Tibial nerve (tissue), 4 donors: ENCODE data around the gene ZNF865. TPM values are rescaled to one million over a fixed set of nuclear protein-coding genes. Genes with fewer than 3 reads are reported as not detected.

Experiments
- DNase-seq, 2 donors: peaks; one replicate each; pipeline ENCODE4 v3.0.0-alpha.2; 2019; ENCODE audit warnings: low spot score in 2 of 2
- H3K27ac ChIP-seq, 4 donors: fragments of 200-600 bp; sonication (generic) in 3 of 4; one replicate each; pipeline ENCODE4 v1.5.1; 2017 to 2019; ENCODE audit warnings: mild to moderate bottlenecking in 1 of 4
- H3K27me3 ChIP-seq, 2 donors: fragments of 200-600 bp; sonication (generic) in 1 of 2; one replicate each; pipeline versions ENCODE4 v1.5.1 to v1.6.0; 2017 to 2019
- H3K36me3 ChIP-seq, 3 donors: fragments of 200-600 bp; sonication (generic); one replicate each; pipeline ENCODE4 v1.5.1; 2018 to 2019
- H3K4me1 ChIP-seq, 4 donors: fragments of 200-600 bp; sonication (generic) in 3 of 4; one replicate each; pipeline ENCODE4 v1.5.1; 2017 to 2019
- H3K4me3 ChIP-seq, 4 donors: fragments of 200-600 bp; sonication (generic) in 3 of 4; one replicate each; pipeline ENCODE4 v1.5.1; 2017 to 2019; ENCODE audit warnings: mild to moderate bottlenecking in 1 of 4, moderate library complexity in 1 of 4
- H3K9me3 ChIP-seq, 4 donors: fragments of 200-600 bp; sonication (generic) in 3 of 4; one replicate each; pipeline ENCODE4 v1.5.1; 2017 to 2019
- CTCF ChIP-seq, 5 experiments: fragments of 200-600 bp in 3 of 5; fragments of 450-650 bp in 2 of 5; sonication (generic) in 3 of 5; IDR thresholded peaks; one replicate each; pipeline ENCODE4 v1.5.1; 2016 to 2019; ENCODE audit warnings: antibody characterized with exemption in 5 of 5, mild to moderate bottlenecking in 3 of 5, moderate library complexity in 2 of 5
- EP300 ChIP-seq, 2 donors: sonication (generic); formaldehyde crosslinking; IDR thresholded peaks; one replicate each; pipeline ENCODE4 v1.6.1; 2017; ENCODE audit warnings: antibody characterized with exemption in 2 of 2, mild to moderate bottlenecking in 1 of 2
- POLR2A ChIP-seq, 2 donors: fragments of 450-650 bp; IDR thresholded peaks; one replicate each; pipeline ENCODE4 v1.6.1; 2017; ENCODE audit warnings: antibody characterized with exemption in 2 of 2, mild to moderate bottlenecking in 2 of 2, moderate library complexity in 2 of 2
- WGBS, 2 donors: methylation state at CpG; one replicate each; pipeline ENCODE4 v1.1.5; 2018; 5-methylcytosine and 5-hydroxymethylcytosine counted together
- total RNA-seq, 4 donors: library from RNA; depleted of rRNA; stranded (reverse); fragments of >200 nt; gene quantifications; one replicate each; pipeline ENCODE4 v1.1.0, GENCODE V29; 2016

Gene ZNF865
- total RNA-seq, 4 donors from 2014 or later: 8.8 to 15.0 (median 12.7) TPM

DNA sequence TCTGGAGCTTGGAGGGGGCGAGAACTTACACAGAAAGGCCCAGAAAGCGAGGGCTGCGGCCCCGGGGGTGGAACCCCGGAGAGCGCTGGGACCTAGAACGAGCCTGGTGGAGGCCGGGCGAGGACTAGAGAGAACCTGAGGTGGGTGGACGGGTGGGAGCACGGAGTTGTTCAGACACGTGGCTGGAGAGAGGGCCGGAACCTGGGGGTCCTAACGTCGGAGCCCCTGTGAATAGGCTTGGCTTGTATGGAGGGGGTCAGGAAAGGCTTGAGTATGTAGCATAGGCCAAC lies 38.4 kb downstream of the ZNF865 start:
- Histone ChIP-seq H3K9me3 (no peaks in the 10 kb centered on the region), H3K4me1 (peaks cover 0 to 80% (median 47%) of the 10 kb centered on the region in 4 donors), H3K4me3 (peak overlapping the region; percentile 62 to 93 (median 90)), H3K27me3 (no peaks in the 10 kb centered on the region), H3K27ac (peak overlapping the region; percentile 55 to 98 (median 96)), H3K36me3 (peaks cover 0 to 16% (median 0%) of the 10 kb centered on the region in 3 donors)
- 0 to 1% methylated on average over 15 of the region's 15 CpGs for WGBS, 2 donors
- no peak for DNase-seq
- TF ChIP-seq CTCF (IDR thresholded peaks at IDR 0.05) (no peak), EP300 (IDR thresholded peaks at IDR 0.05) (no peak)

GRCh38 chr19:55644191-55644833 lies 38.9 kb downstream of the ZNF865 start:
- 46 to 47% methylated on average over 12 of the region's 12 CpGs for WGBS, 2 donors
- Histone ChIP-seq H3K4me3 (peak overlapping the region; percentile 62 to 93 (median 90)), H3K27me3 (no peaks in the 10 kb centered on the region), H3K4me1 (peaks cover 0 to 80% (median 48%) of the 10 kb centered on the region in 4 donors), H3K27ac (peak overlapping the region in 3 of 4 donors; percentile 95 to 98 (median 98)), H3K36me3 (peaks cover 0 to 16% (median 0%) of the 10 kb centered on the region in 3 donors), H3K9me3 (no peaks in the 10 kb centered on the region)
- TF ChIP-seq POLR2A (IDR thresholded peaks at IDR 0.05): no peak
- no peak for TF ChIP-seq CTCF (IDR thresholded peaks at IDR 0.05)
- no peak for TF ChIP-seq EP300 (IDR thresholded peaks at IDR 0.05)
- DNase-seq: no peak

- no peak for DNase-seq
- H3K9me3 ChIP-seq: no peaks in the 10 kb centered on the region
- no peaks in the 10 kb centered on the region for H3K27me3 ChIP-seq
- WGBS, 2 donors: 89 to 92% methylated on average over 28 of the region's 28 CpGs
- TF ChIP-seq CTCF (IDR thresholded peaks at IDR 0.05): no peak
- no peak for TF ChIP-seq EP300 (IDR thresholded peaks at IDR 0.05)
- TF ChIP-seq POLR2A (IDR thresholded peaks at IDR 0.05): no peak
- peaks cover 0 to 80% (median 42%) of the 10 kb centered on the region in 4 donors for H3K4me1 ChIP-seq
- H3K27ac ChIP-seq: no peak overlapping the region
- peak overlapping the region in 2 of 4 donors; percentile 88 to 93 for H3K4me3 ChIP-seq
- peaks cover 0 to 16% (median 0%) of the 10 kb centered on the region in 3 donors for H3K36me3 ChIP-seq
Measured at GRCh38 chr19:55644842-55645511, 39.5 kb downstream of the ZNF865 start.

GRCh38 chr19:55645512-55645881 lies 40.0 kb downstream of the ZNF865 start:
- WGBS, 2 donors: 65 to 68% methylated on average over 5 of the region's 5 CpGs
- Histone ChIP-seq H3K27me3 (no peaks in the 10 kb centered on the region), H3K4me1 (peaks cover 0 to 77% (median 37%) of the 10 kb centered on the region in 4 donors), H3K27ac (no peak overlapping the region), H3K4me3 (no peak overlapping the region), H3K9me3 (no peaks in the 10 kb centered on the region), H3K36me3 (peaks cover 0 to 21% (median 0%) of the 10 kb centered on the region in 3 donors)
- DNase-seq: no peak
- TF ChIP-seq EP300 (IDR thresholded peaks at IDR 0.05) (no peak), CTCF (IDR thresholded peaks at IDR 0.05) (no peak), POLR2A (IDR thresholded peaks at IDR 0.05) (no peak)
